Liver (tissue), 3 donors: ENCODE data around the gene GPR156.

ENCODE experiments used
- FOXA1 ChIP-seq: IDR thresholded peaks from 2 replicates; pipeline ENCODE4 v1.6.1; 2016; ENCODE audit warnings: antibody characterized with exemption
- GABPA ChIP-seq, 2 donors: IDR thresholded peaks in 1 of 2; conservative IDR thresholded peaks in 1 of 2; 2 replicates each; pipeline ENCODE4 v1.6.1; 2016; ENCODE audit warnings: antibody characterized with exemption in 2 of 2, mild to moderate bottlenecking in 1 of 2, moderate library complexity in 1 of 2
- HNF4G ChIP-seq: IDR thresholded peaks from 2 replicates; pipeline ENCODE4 v1.6.1; 2016; ENCODE audit warnings: antibody characterized with exemption
- RAD21 ChIP-seq, 2 donors: IDR thresholded peaks; 2 replicates each; pipeline ENCODE4 v1.6.1; 2016; ENCODE audit warnings: antibody characterized with exemption in 2 of 2, mild to moderate bottlenecking in 2 of 2
- TAF1 ChIP-seq: conservative IDR thresholded peaks from 2 replicates; pipeline ENCODE4 v1.6.1; 2016; ENCODE audit warnings: antibody characterized with exemption, mild to moderate bottlenecking
- YY1 ChIP-seq: IDR thresholded peaks from 2 replicates; pipeline ENCODE4 v1.6.1; 2016; ENCODE audit warnings: antibody characterized with exemption, mild to moderate bottlenecking
- TF ChIP-seq, protein P1 (sequence below): IDR thresholded peaks from 2 replicates; pipeline ENCODE4 v1.6.1; 2016; ENCODE audit warnings: antibody characterized with exemption
- TF ChIP-seq, protein P2 (sequence below): fragments of 150-350 bp; IDR thresholded peaks from 2 replicates; pipeline ENCODE4 v1.5.1; 2017; ENCODE audit warnings: improper control_type of control experiment, low read depth, low read length; ENCODE audit not compliant: missing input control
- TF ChIP-seq, protein P3 (sequence below): IDR thresholded peaks from 2 replicates; pipeline ENCODE4 v1.6.1; 2016; ENCODE audit warnings: antibody characterized with exemption
- TF ChIP-seq, protein P4 (sequence below): IDR thresholded peaks from 2 replicates; pipeline ENCODE4 v1.6.1; 2016; ENCODE audit warnings: antibody characterized with exemption
- donor health status: healthy.
- donor health status: healthy.

DNA sequence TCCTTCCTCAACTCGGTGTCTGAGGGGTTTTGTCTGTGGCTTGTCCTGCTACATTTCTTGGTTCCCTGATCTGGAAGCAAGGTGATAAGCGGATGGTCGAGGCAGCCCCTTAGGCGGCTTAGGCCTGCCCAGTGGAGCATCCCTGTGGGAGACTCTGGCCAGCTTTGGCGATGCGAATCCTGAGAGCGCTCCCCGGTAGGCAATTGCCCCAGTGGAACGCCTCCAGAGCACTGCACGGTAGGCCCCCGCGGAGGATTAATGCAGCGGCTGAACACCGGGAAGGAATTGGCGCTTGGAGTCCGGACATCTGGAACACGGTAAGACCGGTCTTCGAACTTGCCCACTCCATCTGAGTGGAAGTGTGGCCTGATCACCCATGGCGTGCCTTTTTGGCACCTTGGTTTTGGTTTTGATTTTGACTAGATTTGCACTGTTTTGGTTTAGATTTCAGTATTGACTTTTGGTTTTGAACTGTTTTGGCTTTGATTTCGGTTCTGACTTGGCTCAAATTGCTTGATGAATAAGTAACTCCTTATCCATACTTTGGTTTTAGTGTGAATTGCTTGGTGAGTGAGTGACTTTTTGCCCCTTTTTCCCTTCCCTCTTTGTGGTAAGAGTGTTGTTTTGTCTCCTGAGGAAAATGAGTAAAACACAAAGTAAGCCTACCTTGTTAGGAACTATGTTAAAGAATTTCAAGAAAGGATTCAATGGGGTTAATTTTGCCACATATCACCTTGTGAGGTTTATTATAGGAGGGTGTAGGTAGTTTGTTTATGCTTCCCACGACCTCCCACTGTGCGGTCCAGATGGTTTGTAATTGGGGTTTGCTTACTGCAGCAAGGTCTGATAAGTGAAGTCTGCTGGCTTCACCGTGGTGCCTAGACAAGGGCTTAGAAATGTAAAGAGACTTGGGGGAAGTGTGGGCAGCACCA, 27.1 kb upstream of the GPR156 start:
- TF ChIP-seq, protein P1, sequence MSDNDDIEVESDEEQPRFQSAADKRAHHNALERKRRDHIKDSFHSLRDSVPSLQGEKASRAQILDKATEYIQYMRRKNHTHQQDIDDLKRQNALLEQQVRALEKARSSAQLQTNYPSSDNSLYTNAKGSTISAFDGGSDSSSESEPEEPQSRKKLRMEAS: no peak
- TF ChIP-seq, protein P2, sequence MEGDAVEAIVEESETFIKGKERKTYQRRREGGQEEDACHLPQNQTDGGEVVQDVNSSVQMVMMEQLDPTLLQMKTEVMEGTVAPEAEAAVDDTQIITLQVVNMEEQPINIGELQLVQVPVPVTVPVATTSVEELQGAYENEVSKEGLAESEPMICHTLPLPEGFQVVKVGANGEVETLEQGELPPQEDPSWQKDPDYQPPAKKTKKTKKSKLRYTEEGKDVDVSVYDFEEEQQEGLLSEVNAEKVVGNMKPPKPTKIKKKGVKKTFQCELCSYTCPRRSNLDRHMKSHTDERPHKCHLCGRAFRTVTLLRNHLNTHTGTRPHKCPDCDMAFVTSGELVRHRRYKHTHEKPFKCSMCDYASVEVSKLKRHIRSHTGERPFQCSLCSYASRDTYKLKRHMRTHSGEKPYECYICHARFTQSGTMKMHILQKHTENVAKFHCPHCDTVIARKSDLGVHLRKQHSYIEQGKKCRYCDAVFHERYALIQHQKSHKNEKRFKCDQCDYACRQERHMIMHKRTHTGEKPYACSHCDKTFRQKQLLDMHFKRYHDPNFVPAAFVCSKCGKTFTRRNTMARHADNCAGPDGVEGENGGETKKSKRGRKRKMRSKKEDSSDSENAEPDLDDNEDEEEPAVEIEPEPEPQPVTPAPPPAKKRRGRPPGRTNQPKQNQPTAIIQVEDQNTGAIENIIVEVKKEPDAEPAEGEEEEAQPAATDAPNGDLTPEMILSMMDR: no peak
- TF ChIP-seq HNF4G (no peak), GABPA (IDR thresholded peaks at IDR 0.05 in 1 of 2, conservative IDR thresholded peaks at IDR 0.05 in 1 of 2) (no peak), YY1 (no peak), RAD21 (IDR thresholded peaks at IDR 0.05) (no peak), TAF1 (no peak), FOXA1 (no peak)
- TF ChIP-seq, protein P3, sequence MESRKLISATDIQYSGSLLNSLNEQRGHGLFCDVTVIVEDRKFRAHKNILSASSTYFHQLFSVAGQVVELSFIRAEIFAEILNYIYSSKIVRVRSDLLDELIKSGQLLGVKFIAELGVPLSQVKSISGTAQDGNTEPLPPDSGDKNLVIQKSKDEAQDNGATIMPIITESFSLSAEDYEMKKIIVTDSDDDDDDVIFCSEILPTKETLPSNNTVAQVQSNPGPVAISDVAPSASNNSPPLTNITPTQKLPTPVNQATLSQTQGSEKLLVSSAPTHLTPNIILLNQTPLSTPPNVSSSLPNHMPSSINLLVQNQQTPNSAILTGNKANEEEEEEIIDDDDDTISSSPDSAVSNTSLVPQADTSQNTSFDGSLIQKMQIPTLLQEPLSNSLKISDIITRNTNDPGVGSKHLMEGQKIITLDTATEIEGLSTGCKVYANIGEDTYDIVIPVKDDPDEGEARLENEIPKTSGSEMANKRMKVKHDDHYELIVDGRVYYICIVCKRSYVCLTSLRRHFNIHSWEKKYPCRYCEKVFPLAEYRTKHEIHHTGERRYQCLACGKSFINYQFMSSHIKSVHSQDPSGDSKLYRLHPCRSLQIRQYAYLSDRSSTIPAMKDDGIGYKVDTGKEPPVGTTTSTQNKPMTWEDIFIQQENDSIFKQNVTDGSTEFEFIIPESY: no peak
- TF ChIP-seq, protein P4, sequence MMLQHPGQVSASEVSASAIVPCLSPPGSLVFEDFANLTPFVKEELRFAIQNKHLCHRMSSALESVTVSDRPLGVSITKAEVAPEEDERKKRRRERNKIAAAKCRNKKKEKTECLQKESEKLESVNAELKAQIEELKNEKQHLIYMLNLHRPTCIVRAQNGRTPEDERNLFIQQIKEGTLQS: no peak
